Ovary (tissue), 9 donors: ENCODE results near the gene TNKS1BP1. TPM values are rescaled to one million over a fixed set of nuclear protein-coding genes. Genes with fewer than 3 reads are reported as not detected.

Source experiments
- DNase-seq, 5 donors: peaks; one replicate each; pipeline ENCODE4 v3.0.0-alpha.2; 2019 to 2020
- H3K27ac ChIP-seq, 2 donors: fragments of 200-600 bp; one replicate each; pipeline versions ENCODE4 v1.5.1 to v1.8.0; 2019 to 2022
- H3K27me3 ChIP-seq: fragments of 200-600 bp; one replicate; pipeline ENCODE4 v1.8.0; 2022
- H3K36me3 ChIP-seq: fragments of 200-600 bp; sonication (generic); one replicate; pipeline ENCODE4 v1.5.1; 2019
- H3K4me1 ChIP-seq: one replicate; pipeline ENCODE4 v1.8.1; 2013; ENCODE audit warnings: mild to moderate bottlenecking, moderate library complexity; ENCODE audit not compliant: insufficient read depth
- H3K4me3 ChIP-seq: fragments of 200-600 bp; sonication (generic); one replicate; pipeline ENCODE4 v1.5.1; 2017
- H3K9me3 ChIP-seq, 2 donors: fragments of 200-600 bp in 1 of 2; sonication (generic) in 1 of 2; one replicate each; pipeline versions ENCODE4 v1.5.1 to v1.8.1; 2013 to 2019; ENCODE audit warnings: mild to moderate bottlenecking in 1 of 2, moderate library complexity in 1 of 2
- CTCF ChIP-seq, 3 donors: fragments of 450-650 bp in 2 of 3; fragments of 200-600 bp in 1 of 3; IDR thresholded peaks; one replicate each; pipeline versions ENCODE4 v1.5.1 to v1.8.0; 2016 to 2022; ENCODE audit warnings: antibody characterized with exemption in 3 of 3, mild to moderate bottlenecking in 1 of 3
- EP300 ChIP-seq: sonication (generic); formaldehyde crosslinking; IDR thresholded peaks from one replicate; pipeline ENCODE4 v1.6.1; 2017; ENCODE audit warnings: antibody characterized with exemption
- POLR2A ChIP-seq: fragments of 450-650 bp; IDR thresholded peaks from one replicate; pipeline ENCODE4 v1.6.1; 2017; ENCODE audit warnings: antibody characterized with exemption, mild to moderate bottlenecking, moderate library complexity
- WGBS, 3 donors: extraction: QIAGEN DNeasy Blood & Tissue Kit in 1 of 3; methylation state at CpG; one replicate each; pipeline versions ENCODE4 v1.1.5 to v1.1.7; 2013 to 2017; 5-methylcytosine and 5-hydroxymethylcytosine counted together
- intact Hi-C, 4 donors: fragments of 100-400 bp; cut with DNase I; formaldehyde crosslinking; loops; one replicate each; pipeline versions ENCODE4 v1.11.0 to v1.15.1; 2022 to 2023
- polyA plus RNA-seq, 2 donors: library from polyadenylated mRNA; stranded (reverse); fragments of 200-250 nt in 1 of 2; fragments of 350-450 nt in 1 of 2; fragmentation: Illumina TruSeq in 1 of 2; extraction: RNeasy Lipid Tissue Mini Kit (QIAGEN cat#74804) in 1 of 2; gene quantifications; one replicate each; pipeline ENCODE4 v1.2.3, GENCODE V29; 2013 to 2014
- total RNA-seq, 7 donors: library from RNA; depleted of rRNA in 2 of 7; stranded (reverse); fragments of >200 nt in 2 of 7; fragmentation: NEBNext Ultra II Directional in 3 of 7; extraction: Animal tissue kit (Norgen Biotek cat#: 25700) in 3 of 7; gene quantifications; one replicate each; pipeline versions ENCODE4 v1.1.0 to v1.2.4, GENCODE V29; 2016 to 2023
- donor health status: DM: no; HTN: no; CAD: no; lungs with moderate emphysema.
- donor health status: DM: no; HTN: no; CAD: no.
- donor health status: Bipolar disorder and iron deficiency.
- donor health status: DM: yes; HTN: yes; CAD: no.
- donor health status: DM: no; HTN: no; CAD: no.
- donor health status: DM: yes; HTN: yes; CAD: no.

Gene TNKS1BP1
- total and polyA plus RNA-seq, 9 donors = 45.2 to 230 (median 132) TPM

GRCh38 chr11:57358991-57359390 is 34.2 kb upstream of the TNKS1BP1 start:
- Histone ChIP-seq H3K36me3 (no peaks in the 10 kb centered on the region), H3K4me1 (no peaks in the 10 kb centered on the region), H3K27me3 (no peaks in the 10 kb centered on the region), H3K4me3 (no peak overlapping the region), H3K27ac (no peak overlapping the region), H3K9me3 (no peaks in the 10 kb centered on the region)
- 66 to 72% (median 67%) methylated on average over 9 of the region's 9 CpGs for WGBS, 3 donors
- TF ChIP-seq CTCF (IDR thresholded peaks at IDR 0.05) (no peak), EP300 (no peak), POLR2A (no peak)
- intact Hi-C loops = loop anchor here in 1 of 4 donors (10.0 kb wide), 2 partner anchors 84 to 106 kb away; partner anchors contain the start of gene RTN4RL2
- DNase-seq = no peak

GRCh38 chr11:57358543-57358961 is 33.8 kb upstream of the TNKS1BP1 start:
- Histone ChIP-seq H3K27ac (no peak overlapping the region), H3K27me3 (no peaks in the 10 kb centered on the region), H3K4me3 (no peak overlapping the region), H3K9me3 (no peaks in the 10 kb centered on the region), H3K36me3 (no peaks in the 10 kb centered on the region), H3K4me1 (no peaks in the 10 kb centered on the region)
- 67 to 76% (median 72%) methylated on average over 9 of the region's 9 CpGs for WGBS, 3 donors
- TF ChIP-seq CTCF (IDR thresholded peaks at IDR 0.05) (no peak), POLR2A (no peak), EP300 (no peak)
- intact Hi-C loops = loop anchor here in 1 of 4 donors (10.0 kb wide), 2 partner anchors 84 to 106 kb away; partner anchors contain the start of gene RTN4RL2
- no peak for DNase-seq

- H3K4me3 ChIP-seq = no peak overlapping the region
- WGBS, 3 donors = 11 to 29% (median 16%) methylated on average over 6 of the region's 6 CpGs
- no peak for DNase-seq
- no peak for TF ChIP-seq CTCF (IDR thresholded peaks at IDR 0.05)
- no peak for TF ChIP-seq EP300
- TF ChIP-seq POLR2A = no peak
- no peaks in the 10 kb centered on the region for H3K4me1 ChIP-seq
- H3K27me3 ChIP-seq = no peaks in the 10 kb centered on the region
- H3K36me3 ChIP-seq = no peaks in the 10 kb centered on the region
- intact Hi-C loops = loop anchor here in 1 of 4 donors (10.0 kb wide), 2 partner anchors 83 to 107 kb away; partner anchors contain the start of gene RTN4RL2
- H3K9me3 ChIP-seq = no peaks in the 10 kb centered on the region
- no peak overlapping the region for H3K27ac ChIP-seq
Measured at GRCh38 chr11:57357856-57358255, 33.1 kb upstream of the TNKS1BP1 start.

GRCh38 chr11:57357310-57357709 is 32.6 kb upstream of the TNKS1BP1 start:
- Histone ChIP-seq H3K27me3 (no peaks in the 10 kb centered on the region), H3K9me3 (no peaks in the 10 kb centered on the region), H3K27ac (no peak overlapping the region), H3K4me3 (no peak overlapping the region), H3K36me3 (no peaks in the 10 kb centered on the region), H3K4me1 (no peaks in the 10 kb centered on the region)
- intact Hi-C loops = loop anchor here in 1 of 4 donors (10.0 kb wide), 2 partner anchors 83 to 107 kb away; partner anchors contain the start of gene RTN4RL2
- TF ChIP-seq EP300 = no peak
- DNase-seq = no peak
- WGBS, 3 donors = 93 to 96% (median 96%) methylated on average over 3 of the region's 3 CpGs

GRCh38 chr11:57356268-57356667 is 31.5 kb upstream of the TNKS1BP1 start:
- no peaks in the 10 kb centered on the region for H3K9me3 ChIP-seq
- no peaks in the 10 kb centered on the region for H3K36me3 ChIP-seq
- H3K27me3 ChIP-seq = no peaks in the 10 kb centered on the region
- no peak overlapping the region for H3K4me3 ChIP-seq
- WGBS, 3 donors = 75 to 77% (median 76%) methylated on average over 9 of the region's 9 CpGs
- no peak for TF ChIP-seq EP300
- TF ChIP-seq POLR2A = no peak
- TF ChIP-seq CTCF (IDR thresholded peaks at IDR 0.05) = no peak
- H3K27ac ChIP-seq = no peak overlapping the region
- no peak for DNase-seq
- no peaks in the 10 kb centered on the region for H3K4me1 ChIP-seq
- intact Hi-C loops = loop anchor here in 1 of 4 donors (10.0 kb wide), 2 partner anchors 81 to 109 kb away; partner anchors contain the start of gene RTN4RL2
